COLO829 (cell line): Measurements from ENCODE around the gene IGSF3.

Experiments used
- DNase-seq: peaks from one replicate; pipeline ENCODE4 v3.0.0; 2012; ENCODE audit warnings: low spot score

Gene IGSF3

GRCh38 chr1:116686175-116686574, 18.6 kb upstream of the IGSF3 start:
- DNase-seq, result no peak

GRCh38 chr1:116684575-116684974, 17.0 kb upstream of the IGSF3 start:
- DNase-seq, result no peak

GRCh38 chr1:116682641-116683221, 15.2 kb upstream of the IGSF3 start:
- DNase-seq, result peak; percentile 43

- no peak for DNase-seq
These were observed 13.9 kb upstream of the IGSF3 start for GRCh38 chr1:116681343-116681899.

GRCh38 chr1:116680752-116681151, 13.2 kb upstream of the IGSF3 start:
- DNase-seq, result no peak

GRCh38 chr1:116679828-116680628, 12.5 kb upstream of the IGSF3 start:
- no peak for DNase-seq

GRCh38 chr1:116679091-116679827, 11.7 kb upstream of the IGSF3 start:
- DNase-seq, result peak; percentile 87

- no peak for DNase-seq
These were observed 11.2 kb upstream of the IGSF3 start for GRCh38 chr1:116678732-116679090.

GRCh38 chr1:116677474-116678062, 10.0 kb upstream of the IGSF3 start:
- DNase-seq, result no peak

- DNase-seq, result no peak
These were observed 8.8 kb upstream of the IGSF3 start for GRCh38 chr1:116676291-116676690.

GRCh38 chr1:116674751-116675150, 7.2 kb upstream of the IGSF3 start:
- no peak for DNase-seq

- DNase-seq, result no peak
These were observed 6.5 kb upstream of the IGSF3 start for GRCh38 chr1:116674011-116674531.

- no peak for DNase-seq
These were observed 4.4 kb upstream of the IGSF3 start for GRCh38 chr1:116671912-116672311.

GRCh38 chr1:116671072-116671760, 3.7 kb upstream of the IGSF3 start:
- no peak for DNase-seq

- no peak for DNase-seq
These were observed 744 bp upstream of the IGSF3 start for GRCh38 chr1:116668277-116668676.

GRCh38 chr1:116667078-116667574, 407 bp downstream of the IGSF3 start:
- no peak for DNase-seq

- no peak for DNase-seq
These were observed 1.1 kb downstream of the IGSF3 start for GRCh38 chr1:116666187-116667077.

- DNase-seq, result no peak
These were observed 2.6 kb downstream of the IGSF3 start for GRCh38 chr1:116664978-116665371.

GRCh38 chr1:116664366-116664977, 3.1 kb downstream of the IGSF3 start:
- no peak for DNase-seq

- DNase-seq, result no peak
These were observed 3.7 kb downstream of the IGSF3 start for GRCh38 chr1:116663821-116664220.
